Activated naive CD4-positive, alpha-beta T cell treated with anti-CD3 and anti-CD28 coated beads for 36 hours (primary cell): ENCODE results near the gene ATG2B. TPM values are rescaled to one million over a fixed set of nuclear protein-coding genes. Genes with fewer than 3 reads are reported as not detected.

Experiments used
- CTCF ChIA-PET: fragments of 350-600 bp; sonication (Branson Sonifier 250); formaldehyde crosslinking; loops from one replicate; lab custom pipeline; 2021; ENCODE audit warnings: antibody characterized with exemption; lab: Charles Lee
- DNase-seq: peaks from one replicate; pipeline ENCODE4 v3.0.0-alpha.2; 2020
- H3K27ac Mint-ChIP-seq: one replicate; pipeline ENCODE4 v1.8.0; 2021; ENCODE audit warnings: mild to moderate bottlenecking, mixed read lengths
- H3K27me3 Mint-ChIP-seq: one replicate; pipeline ENCODE4 v1.8.0; 2021; ENCODE audit warnings: low read depth, mixed read lengths
- H3K36me3 Mint-ChIP-seq: one replicate; pipeline ENCODE4 v1.8.0; 2021; ENCODE audit warnings: low read depth, mixed read lengths
- H3K4me1 Mint-ChIP-seq: one replicate; pipeline ENCODE4 v1.8.0; 2021; ENCODE audit warnings: low read depth, mixed read lengths
- H3K4me3 Mint-ChIP-seq: one replicate; pipeline ENCODE4 v1.8.0; 2021; ENCODE audit warnings: mild to moderate bottlenecking, moderate library complexity, mixed read lengths
- H3K9me3 Mint-ChIP-seq: one replicate; pipeline ENCODE4 v1.8.0; 2021; ENCODE audit warnings: mixed read lengths
- intact Hi-C: fragments of 100-400 bp; cut with micrococcal nuclease; formaldehyde crosslinking; loops from one replicate; pipeline ENCODE4 v1.15.1; 2023
- total RNA-seq, 2 experiments: library from RNA; stranded (reverse); gene quantifications; one replicate each; pipeline ENCODE4 v1.2.3, GENCODE V29; 2021

ATG2B gene
- total RNA-seq, 2 experiments from 2014 or later = 12.8 to 15.3 TPM

- CTCF ChIA-PET = no interaction called here
- intact Hi-C loops = no loop called here
- H3K4me1 Mint-ChIP-seq = no peaks in the 10 kb centered on the region
- H3K9me3 Mint-ChIP-seq = peaks cover 4% of the 10 kb centered on the region
- H3K4me3 Mint-ChIP-seq = no peak overlapping the region
- H3K27ac Mint-ChIP-seq = no peak overlapping the region
- H3K27me3 Mint-ChIP-seq = no peaks in the 10 kb centered on the region
- no peak for DNase-seq
- no peaks in the 10 kb centered on the region for H3K36me3 Mint-ChIP-seq
Observed at GRCh38 chr14:96267336-96267735, 95.8 kb downstream of the ATG2B start.

- DNase-seq = no peak
- Mint-ChIP-seq H3K9me3 (no peaks in the 10 kb centered on the region), H3K4me3 (no peak overlapping the region), H3K27ac (no peak overlapping the region), H3K36me3 (no peaks in the 10 kb centered on the region), H3K27me3 (no peaks in the 10 kb centered on the region), H3K4me1 (no peaks in the 10 kb centered on the region)
- intact Hi-C loops = no loop called here
- CTCF ChIA-PET = no interaction called here
Observed at GRCh38 chr14:96265383-96266095, 97.6 kb downstream of the ATG2B start.

- no peaks in the 10 kb centered on the region for H3K36me3 Mint-ChIP-seq
- H3K4me1 Mint-ChIP-seq = no peaks in the 10 kb centered on the region
- H3K9me3 Mint-ChIP-seq = no peaks in the 10 kb centered on the region
Observed at GRCh38 chr14:96264853-96265252, 98.3 kb downstream of the ATG2B start.

GRCh38 chr14:96264200-96264553 is 99.0 kb downstream of the ATG2B start:
- Mint-ChIP-seq H3K27me3 (no peaks in the 10 kb centered on the region), H3K9me3 (no peaks in the 10 kb centered on the region), H3K4me1 (no peaks in the 10 kb centered on the region), H3K27ac (no peak overlapping the region), H3K4me3 (no peak overlapping the region), H3K36me3 (no peaks in the 10 kb centered on the region)
- intact Hi-C loops = no loop called here
- no peak for DNase-seq
- CTCF ChIA-PET = no interaction called here

More at GRCh38 chr14:96264853-96265252, 98.3 kb downstream of the ATG2B start:
- no peak for DNase-seq
- intact Hi-C loops = no loop called here
- no peak overlapping the region for H3K27ac Mint-ChIP-seq
- no peaks in the 10 kb centered on the region for H3K27me3 Mint-ChIP-seq
- CTCF ChIA-PET = no interaction called here
- H3K4me3 Mint-ChIP-seq = no peak overlapping the region

- CTCF ChIA-PET = no interaction called here
- DNase-seq = no peak
- intact Hi-C loops = no loop called here
- Mint-ChIP-seq H3K4me3 (no peak overlapping the region), H3K4me1 (no peaks in the 10 kb centered on the region), H3K27me3 (no peaks in the 10 kb centered on the region), H3K9me3 (no peaks in the 10 kb centered on the region), H3K27ac (peak overlapping the region; percentile 21), H3K36me3 (no peaks in the 10 kb centered on the region)
Observed at GRCh38 chr14:96263347-96264199, 99.6 kb downstream of the ATG2B start.

GRCh38 chr14:96261772-96262655 is 101.1 kb downstream of the ATG2B start:
- Mint-ChIP-seq H3K27ac (no peak overlapping the region), H3K9me3 (no peaks in the 10 kb centered on the region), H3K4me1 (no peaks in the 10 kb centered on the region), H3K27me3 (peaks cover 6% of the 10 kb centered on the region), H3K4me3 (no peak overlapping the region), H3K36me3 (no peaks in the 10 kb centered on the region)
- no peak for DNase-seq
- intact Hi-C loops = no loop called here
- CTCF ChIA-PET = interaction anchor here (1.2 to 1.4 kb wide), 2 partner anchors 12 to 161 kb away, joined by 4 to 5 read pairs; no protein-coding TSS in a partner anchor

GRCh38 chr14:96261053-96261452 is 102.1 kb downstream of the ATG2B start:
- CTCF ChIA-PET = interaction anchor here (1.2 to 1.5 kb wide), 3 partner anchors 13 to 160 kb away, joined by 4 to 5 read pairs (median 4); no protein-coding TSS in a partner anchor
- no peaks in the 10 kb centered on the region for H3K9me3 Mint-ChIP-seq
- H3K4me1 Mint-ChIP-seq = no peaks in the 10 kb centered on the region
- H3K27me3 Mint-ChIP-seq = peaks cover 6% of the 10 kb centered on the region
- no peak for DNase-seq
- intact Hi-C loops = no loop called here
- no peak overlapping the region for H3K27ac Mint-ChIP-seq
- H3K36me3 Mint-ChIP-seq = no peaks in the 10 kb centered on the region
- no peak overlapping the region for H3K4me3 Mint-ChIP-seq

- H3K27me3 Mint-ChIP-seq = peaks cover 6% of the 10 kb centered on the region
- CTCF ChIA-PET = interaction anchor here (1.5 kb wide), 1 partner anchor 16 kb away, joined by 4 read pairs; no protein-coding TSS in a partner anchor
- intact Hi-C loops = no loop called here
- no peak for DNase-seq
- no peaks in the 10 kb centered on the region for H3K9me3 Mint-ChIP-seq
- no peak overlapping the region for H3K27ac Mint-ChIP-seq
- H3K4me3 Mint-ChIP-seq = no peak overlapping the region
- no peaks in the 10 kb centered on the region for H3K4me1 Mint-ChIP-seq
- no peaks in the 10 kb centered on the region for H3K36me3 Mint-ChIP-seq
Observed at GRCh38 chr14:96260341-96260821, 102.8 kb downstream of the ATG2B start.

GRCh38 chr14:96257900-96258299 is 105.2 kb downstream of the ATG2B start:
- no peaks in the 10 kb centered on the region for H3K4me1 Mint-ChIP-seq
- intact Hi-C loops = loop anchor here (5.0 kb wide), 1 partner anchor 156 kb away; no protein-coding TSS in a partner anchor
- H3K36me3 Mint-ChIP-seq = no peaks in the 10 kb centered on the region
- no peak overlapping the region for H3K4me3 Mint-ChIP-seq
- H3K27me3 Mint-ChIP-seq = peaks cover 9% of the 10 kb centered on the region
- DNase-seq = no peak
- H3K27ac Mint-ChIP-seq = no peak overlapping the region
- H3K9me3 Mint-ChIP-seq = no peaks in the 10 kb centered on the region
- CTCF ChIA-PET = interaction anchor here (1.3 kb wide), 1 partner anchor 157 kb away, joined by 3 read pairs; no protein-coding TSS in a partner anchor

GRCh38 chr14:96257056-96257455 is 106.1 kb downstream of the ATG2B start:
- Mint-ChIP-seq H3K36me3 (no peaks in the 10 kb centered on the region), H3K4me1 (no peaks in the 10 kb centered on the region), H3K27ac (no peak overlapping the region), H3K4me3 (no peak overlapping the region), H3K9me3 (no peaks in the 10 kb centered on the region), H3K27me3 (peaks cover 9% of the 10 kb centered on the region)
- DNase-seq = no peak
- CTCF ChIA-PET = no interaction called here
- intact Hi-C loops = loop anchor here (5.0 kb wide), 1 partner anchor 155 kb away; no protein-coding TSS in a partner anchor

- Mint-ChIP-seq H3K27me3 (peaks cover 9% of the 10 kb centered on the region), H3K9me3 (no peaks in the 10 kb centered on the region), H3K36me3 (no peaks in the 10 kb centered on the region), H3K4me1 (no peaks in the 10 kb centered on the region), H3K27ac (no peak overlapping the region), H3K4me3 (no peak overlapping the region)
- DNase-seq = no peak
- intact Hi-C loops = loop anchor here (5.0 kb wide), 1 partner anchor 154 kb away; no protein-coding TSS in a partner anchor
- CTCF ChIA-PET = no interaction called here
Observed at GRCh38 chr14:96256407-96256806, 106.7 kb downstream of the ATG2B start.
